Measurements from ENCODE around the gene RNU6-8.

The RNU6-8 gene

DNA sequence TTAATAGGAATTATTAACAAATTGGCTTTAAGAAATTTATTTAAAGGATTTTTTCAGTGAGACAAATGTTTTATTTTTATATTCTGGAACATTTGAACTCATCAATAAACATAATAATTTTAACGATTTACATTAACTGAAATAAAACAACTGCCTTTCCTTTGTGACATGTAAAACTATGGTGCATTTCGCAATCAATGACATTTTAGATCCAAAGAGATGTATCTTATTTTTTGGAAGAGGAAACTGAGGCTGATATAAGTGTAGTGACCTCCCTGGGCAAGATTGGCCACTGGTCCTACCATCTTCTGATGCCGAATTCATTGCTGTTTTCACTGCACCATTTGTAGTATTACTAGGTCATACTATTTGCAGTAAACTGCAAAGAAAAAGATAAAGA, 2.5 kb upstream of the RNU6-8 start:
- H3K27me3 ChIP-seq (ENCODE audit: control insufficient read depth, insufficient read depth, low read length) = no peaks in the 10 kb centered on the region
- H3K4me1 ChIP-seq (ENCODE audit: control insufficient read depth, insufficient read depth, low read length) = peaks cover 4% of the 10 kb centered on the region; the same call in 1 of the 2 replicates
- no peak overlapping the region for H3K27ac ChIP-seq (ENCODE audit: low read depth, low read length)
- no peaks in the 10 kb centered on the region for H3K9me3 ChIP-seq (ENCODE audit: control insufficient read depth, insufficient read depth, low read depth, low read length)
- no peaks in the 10 kb centered on the region for H3K36me3 ChIP-seq (ENCODE audit: control insufficient read depth, insufficient read depth, low read length)
- H3K4me3 ChIP-seq (ENCODE audit: low read depth, low read length) = no peak overlapping the region
- no peak overlapping the region for H3K9ac ChIP-seq (ENCODE audit: low read length)

- Histone ChIP-seq H3K27ac (ENCODE audit: low read depth, low read length) (no peak overlapping the region), H3K27me3 (ENCODE audit: control insufficient read depth, insufficient read depth, low read length) (0 out of 2 replicates have a peak, but pooled peaks cover 4% of the 10 kb centered on the region), H3K36me3 (ENCODE audit: control insufficient read depth, insufficient read depth, low read length) (no peaks in the 10 kb centered on the region), H3K4me1 (ENCODE audit: control insufficient read depth, insufficient read depth, low read length) (peaks cover 4% of the 10 kb centered on the region; the same call in 1 of the 2 replicates), H3K9ac (ENCODE audit: low read length) (peak overlapping the region; percentile 99), H3K9me3 (ENCODE audit: control insufficient read depth, insufficient read depth, low read depth, low read length) (no peaks in the 10 kb centered on the region), H3K4me3 (ENCODE audit: low read depth, low read length) (peak overlapping the region; percentile 73)
These were observed 874 bp upstream of the RNU6-8 start for GRCh38 chr14:32203928-32204357.

DNA sequence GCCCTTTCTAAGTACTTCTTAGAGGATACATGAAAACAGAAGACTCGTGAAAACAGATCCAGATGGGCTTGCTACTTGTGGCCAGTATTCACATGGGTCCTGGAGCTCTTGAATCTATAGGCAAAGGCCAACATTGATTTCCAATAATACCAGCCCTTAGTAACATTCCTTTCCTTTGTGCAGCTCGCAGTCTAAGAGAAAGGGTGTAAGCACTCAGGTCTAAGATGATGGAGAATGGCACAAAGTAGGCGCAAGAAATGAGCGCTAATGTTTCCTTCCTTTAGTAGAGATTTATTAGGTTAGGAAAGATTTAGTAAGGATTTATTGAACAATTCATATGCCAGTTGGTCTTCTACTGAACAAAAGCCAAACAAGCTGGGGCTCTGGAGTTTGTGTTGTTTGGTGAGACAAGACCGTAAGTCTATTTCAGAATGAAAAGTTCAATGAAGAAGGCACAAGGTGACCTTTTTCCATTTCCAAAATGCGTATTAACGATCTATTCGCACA, 525 bp downstream of the RNU6-8 start:
- Histone ChIP-seq H3K27ac (ENCODE audit: low read depth, low read length) (no peak overlapping the region), H3K4me1 (ENCODE audit: control insufficient read depth, insufficient read depth, low read length) (peaks cover 4% of the 10 kb centered on the region; the same call in 1 of the 2 replicates), H3K4me3 (ENCODE audit: low read depth, low read length) (peak overlapping the region; percentile 73), H3K27me3 (ENCODE audit: control insufficient read depth, insufficient read depth, low read length) (0 out of 2 replicates have a peak, but pooled peaks cover 4% of the 10 kb centered on the region), H3K9me3 (ENCODE audit: control insufficient read depth, insufficient read depth, low read depth, low read length) (no peaks in the 10 kb centered on the region), H3K9ac (ENCODE audit: low read length) (peak overlapping the region; percentile 99), H3K36me3 (ENCODE audit: control insufficient read depth, insufficient read depth, low read length) (no peaks in the 10 kb centered on the region)

DNA sequence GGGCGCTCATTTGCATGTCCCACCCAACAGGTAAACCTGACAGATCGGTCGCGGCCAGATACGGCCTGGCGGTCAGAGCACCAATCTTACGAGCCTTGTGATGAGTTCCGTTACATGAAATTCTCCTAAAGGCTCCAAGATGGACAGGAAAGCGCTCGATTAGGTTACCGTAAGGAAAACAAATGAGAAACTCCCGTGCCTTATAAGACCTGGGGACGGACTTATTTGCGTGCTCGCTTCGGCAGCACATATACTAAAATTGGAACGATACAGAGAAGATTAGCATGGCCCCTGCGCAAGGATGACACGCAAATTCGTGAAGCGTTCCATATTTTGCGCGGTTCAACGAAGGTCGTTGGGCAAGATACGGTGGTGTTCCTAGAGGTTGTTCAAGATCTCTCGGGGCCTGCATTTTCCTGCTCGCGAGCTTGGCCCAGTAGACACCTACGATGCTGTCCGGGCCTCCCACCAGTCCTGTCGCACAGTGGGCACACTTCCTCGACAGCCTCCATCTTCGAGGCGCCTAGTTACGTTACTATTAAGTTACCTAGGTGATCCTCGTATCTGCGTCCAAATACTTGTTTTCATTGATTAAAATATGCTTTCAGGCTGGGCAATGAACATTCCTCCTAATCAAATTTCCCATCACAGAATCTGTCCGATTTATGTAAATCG, 1.1 kb downstream of the RNU6-8 start, which contains the start of gene RNU6-7:
Gene RNU6-7 (plus strand): TSS at position 230 of the 675 bp plus-strand sequence.
- Histone ChIP-seq H3K36me3 (ENCODE audit: control insufficient read depth, insufficient read depth, low read length) (no peaks in the 10 kb centered on the region), H3K4me1 (ENCODE audit: control insufficient read depth, insufficient read depth, low read length) (peaks cover 4% of the 10 kb centered on the region; the same call in 1 of the 2 replicates), H3K9me3 (ENCODE audit: control insufficient read depth, insufficient read depth, low read depth, low read length) (no peaks in the 10 kb centered on the region), H3K9ac (ENCODE audit: low read length) (peak within 1 kb of the TSS; percentile 99), H3K4me3 (ENCODE audit: low read depth, low read length) (peak within 1 kb of the TSS; percentile 73), H3K27me3 (ENCODE audit: control insufficient read depth, insufficient read depth, low read length) (0 out of 2 replicates have a peak, but pooled peaks cover 4% of the 10 kb centered on the region), H3K27ac (ENCODE audit: low read depth, low read length) (peak within 1 kb of the TSS; percentile 71; the same call in 1 of the 2 replicates)

GRCh38 chr14:32201193-32201815, 1.8 kb downstream of the RNU6-8 start:
- Histone ChIP-seq H3K9ac (ENCODE audit: low read length) (peak overlapping the region; percentile 99), H3K4me3 (ENCODE audit: low read depth, low read length) (peak overlapping the region; percentile 73), H3K9me3 (ENCODE audit: control insufficient read depth, insufficient read depth, low read depth, low read length) (no peaks in the 10 kb centered on the region), H3K27me3 (ENCODE audit: control insufficient read depth, insufficient read depth, low read length) (0 out of 2 replicates have a peak, but pooled peaks cover 4% of the 10 kb centered on the region), H3K36me3 (ENCODE audit: control insufficient read depth, insufficient read depth, low read length) (no peaks in the 10 kb centered on the region), H3K4me1 (ENCODE audit: control insufficient read depth, insufficient read depth, low read length) (peaks cover 4% of the 10 kb centered on the region; the same call in 1 of the 2 replicates), H3K27ac (ENCODE audit: low read depth, low read length) (peak overlapping the region; percentile 71; the same call in 1 of the 2 replicates)

DNA sequence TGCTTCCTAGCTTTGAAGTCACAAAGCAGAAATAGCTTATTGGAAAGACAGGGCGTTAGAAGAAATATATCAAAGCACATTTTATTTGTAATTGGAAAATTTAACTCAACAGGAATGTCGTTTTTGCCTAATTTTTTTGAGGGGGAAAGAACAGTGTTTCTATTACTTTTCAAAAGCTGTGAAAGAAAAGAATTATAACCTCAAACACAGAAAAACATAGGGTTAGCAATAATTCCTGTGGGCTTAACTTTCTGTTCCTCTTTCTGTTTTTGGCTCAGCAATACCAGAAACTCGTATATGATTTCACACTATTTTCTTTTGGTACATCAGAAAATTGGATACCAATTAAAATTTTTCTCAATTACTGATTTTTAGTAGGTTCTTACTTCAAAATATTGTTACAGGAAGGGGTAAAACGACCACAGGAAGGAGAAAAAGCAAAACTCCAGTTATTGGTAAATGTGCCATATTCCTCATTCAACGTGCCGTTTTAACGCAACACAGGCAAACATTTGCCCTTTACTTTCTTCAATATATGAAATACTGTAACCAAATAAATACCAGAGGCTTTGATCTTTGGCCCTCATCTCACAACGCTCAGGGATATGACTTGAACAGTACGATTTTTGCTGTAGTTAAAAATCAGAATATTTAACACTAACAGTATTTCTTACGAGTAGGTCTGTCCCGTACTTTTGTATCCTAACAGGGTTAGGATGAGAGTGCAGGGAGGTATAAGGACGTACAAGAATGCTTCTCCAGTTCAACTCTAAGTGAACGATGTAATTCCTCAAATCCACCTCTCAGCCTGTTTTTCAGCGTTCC, 2.5 kb downstream of the RNU6-8 start:
- Histone ChIP-seq H3K9me3 (ENCODE audit: control insufficient read depth, insufficient read depth, low read depth, low read length) (no peaks in the 10 kb centered on the region), H3K9ac (ENCODE audit: low read length) (no peak overlapping the region), H3K4me1 (ENCODE audit: control insufficient read depth, insufficient read depth, low read length) (peaks cover 4% of the 10 kb centered on the region; the same call in 1 of the 2 replicates), H3K36me3 (ENCODE audit: control insufficient read depth, insufficient read depth, low read length) (no peaks in the 10 kb centered on the region), H3K27ac (ENCODE audit: low read depth, low read length) (no peak overlapping the region), H3K4me3 (ENCODE audit: low read depth, low read length) (peak overlapping the region; percentile 73), H3K27me3 (ENCODE audit: control insufficient read depth, insufficient read depth, low read length) (0 out of 2 replicates have a peak, but pooled peaks cover 4% of the 10 kb centered on the region)

DNA sequence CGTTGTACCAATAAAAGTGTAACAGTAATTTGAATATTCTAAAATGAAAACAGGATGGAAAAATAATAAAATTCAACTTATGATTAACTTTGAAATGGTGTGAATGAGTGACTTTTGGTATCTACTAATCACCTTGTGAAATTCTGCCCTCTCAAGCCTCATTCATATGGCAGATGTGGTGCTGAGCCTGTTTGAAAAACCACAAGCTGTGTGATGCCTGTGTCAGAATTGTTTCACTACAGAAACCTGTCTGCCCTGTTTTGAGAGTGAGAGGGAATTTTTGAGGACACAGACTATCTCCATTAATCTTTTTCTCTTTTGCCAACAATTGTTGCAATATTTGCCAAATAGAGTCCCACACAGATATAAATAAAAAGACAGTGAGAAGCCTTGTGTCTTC, 5.2 kb downstream of the RNU6-8 start:
- H3K9me3 ChIP-seq (ENCODE audit: control insufficient read depth, insufficient read depth, low read depth, low read length) = no peaks in the 10 kb centered on the region
- no peaks in the 10 kb centered on the region for H3K4me1 ChIP-seq (ENCODE audit: control insufficient read depth, insufficient read depth, low read length)
- 0 out of 2 replicates have a peak, but pooled peaks cover 4% of the 10 kb centered on the region for H3K27me3 ChIP-seq (ENCODE audit: control insufficient read depth, insufficient read depth, low read length)
- no peak overlapping the region for H3K9ac ChIP-seq (ENCODE audit: low read length)
- no peaks in the 10 kb centered on the region for H3K36me3 ChIP-seq (ENCODE audit: control insufficient read depth, insufficient read depth, low read length)
- H3K27ac ChIP-seq (ENCODE audit: low read depth, low read length) = no peak overlapping the region
- H3K4me3 ChIP-seq (ENCODE audit: low read depth, low read length) = no peak overlapping the region

- no peaks in the 10 kb centered on the region for H3K36me3 ChIP-seq (ENCODE audit: control insufficient read depth, insufficient read depth, low read length)
- H3K4me1 ChIP-seq (ENCODE audit: control insufficient read depth, insufficient read depth, low read length) = no peaks in the 10 kb centered on the region
- no peak overlapping the region for H3K27ac ChIP-seq (ENCODE audit: low read depth, low read length)
- no peaks in the 10 kb centered on the region for H3K9me3 ChIP-seq (ENCODE audit: control insufficient read depth, insufficient read depth, low read depth, low read length)
- 0 out of 2 replicates have a peak, but pooled peaks cover 4% of the 10 kb centered on the region for H3K27me3 ChIP-seq (ENCODE audit: control insufficient read depth, insufficient read depth, low read length)
- H3K9ac ChIP-seq (ENCODE audit: low read length) = no peak overlapping the region
- H3K4me3 ChIP-seq (ENCODE audit: low read depth, low read length) = no peak overlapping the region
These were observed 7.4 kb downstream of the RNU6-8 start for GRCh38 chr14:32195636-32196035.

DNA sequence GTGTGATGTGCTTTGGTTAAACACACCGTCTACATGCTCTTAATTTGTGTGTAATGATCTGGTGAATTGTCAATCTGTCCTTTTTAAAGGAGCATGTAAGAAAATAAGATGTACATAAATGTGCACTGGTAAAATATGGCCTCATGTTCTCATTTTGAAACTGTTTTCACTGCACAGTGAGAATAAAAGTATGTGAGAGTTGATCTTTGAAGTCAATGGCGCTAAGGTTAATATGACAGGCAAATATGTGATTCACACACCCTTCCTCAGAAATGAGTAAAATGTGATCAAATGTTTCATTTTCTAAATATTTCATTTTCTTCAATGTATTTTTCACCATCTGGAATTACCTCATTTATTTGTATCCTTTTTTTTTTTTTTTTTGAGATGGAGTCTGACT, 9.5 kb downstream of the RNU6-8 start:
- no peaks in the 10 kb centered on the region for H3K9me3 ChIP-seq (ENCODE audit: control insufficient read depth, insufficient read depth, low read depth, low read length)
- no peaks in the 10 kb centered on the region for H3K27me3 ChIP-seq (ENCODE audit: control insufficient read depth, insufficient read depth, low read length)
- no peak overlapping the region for H3K4me3 ChIP-seq (ENCODE audit: low read depth, low read length)
- no peak overlapping the region for H3K9ac ChIP-seq (ENCODE audit: low read length)
- no peaks in the 10 kb centered on the region for H3K36me3 ChIP-seq (ENCODE audit: control insufficient read depth, insufficient read depth, low read length)
- H3K27ac ChIP-seq (ENCODE audit: low read depth, low read length) = no peak overlapping the region
- H3K4me1 ChIP-seq (ENCODE audit: control insufficient read depth, insufficient read depth, low read length) = no peaks in the 10 kb centered on the region

DNA sequence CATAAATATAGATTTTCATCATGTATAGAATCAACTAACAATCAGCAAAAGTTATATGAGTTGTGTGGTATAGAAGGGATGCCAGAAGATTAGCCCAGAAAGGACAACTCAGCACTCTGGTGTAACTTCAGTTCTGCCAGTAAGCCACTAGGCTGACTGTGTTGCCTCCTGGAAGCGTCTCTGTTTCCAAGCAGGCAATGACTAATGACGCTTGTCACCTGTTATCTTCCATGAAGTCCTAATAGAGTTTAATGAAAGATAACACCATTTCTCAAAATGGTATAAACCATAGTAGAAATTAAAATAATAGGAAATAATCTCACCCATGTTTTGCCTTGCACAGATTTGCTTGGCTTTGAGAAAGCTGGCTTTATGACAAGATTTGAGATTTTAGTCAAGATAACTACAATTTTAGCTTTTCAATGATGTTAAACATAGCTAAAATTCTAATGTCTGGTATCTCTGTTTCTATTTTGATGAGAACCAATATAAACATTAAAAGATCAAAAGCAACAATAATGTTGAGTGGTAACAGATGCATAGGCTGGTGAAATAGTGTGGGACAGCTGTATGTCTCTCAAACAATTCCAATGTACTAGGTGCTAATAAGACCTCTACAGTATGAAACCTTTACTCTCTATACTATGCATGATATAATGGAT, 10.2 kb downstream of the RNU6-8 start:
- H3K36me3 ChIP-seq (ENCODE audit: control insufficient read depth, insufficient read depth, low read length) = no peaks in the 10 kb centered on the region
- no peak overlapping the region for H3K9ac ChIP-seq (ENCODE audit: low read length)
- no peaks in the 10 kb centered on the region for H3K4me1 ChIP-seq (ENCODE audit: control insufficient read depth, insufficient read depth, low read length)
- no peaks in the 10 kb centered on the region for H3K9me3 ChIP-seq (ENCODE audit: control insufficient read depth, insufficient read depth, low read depth, low read length)
- H3K27ac ChIP-seq (ENCODE audit: low read depth, low read length) = no peak overlapping the region
- no peak overlapping the region for H3K4me3 ChIP-seq (ENCODE audit: low read depth, low read length)
- no peaks in the 10 kb centered on the region for H3K27me3 ChIP-seq (ENCODE audit: control insufficient read depth, insufficient read depth, low read length)

Data from HUES6 (cell line).